D341Med (cell line): ENCODE results near the gene INHBB.
"Not testable (repeated sequence)": the region's sequence is repeated elsewhere in the genome, so short reads cannot be mapped to it uniquely, and the experiment has no call there.

Experiments
- DNase-seq: peaks from one replicate; pipeline ENCODE4 v3.0.0; 2012; ENCODE audit warnings: low spot score

INHBB gene

DNA sequence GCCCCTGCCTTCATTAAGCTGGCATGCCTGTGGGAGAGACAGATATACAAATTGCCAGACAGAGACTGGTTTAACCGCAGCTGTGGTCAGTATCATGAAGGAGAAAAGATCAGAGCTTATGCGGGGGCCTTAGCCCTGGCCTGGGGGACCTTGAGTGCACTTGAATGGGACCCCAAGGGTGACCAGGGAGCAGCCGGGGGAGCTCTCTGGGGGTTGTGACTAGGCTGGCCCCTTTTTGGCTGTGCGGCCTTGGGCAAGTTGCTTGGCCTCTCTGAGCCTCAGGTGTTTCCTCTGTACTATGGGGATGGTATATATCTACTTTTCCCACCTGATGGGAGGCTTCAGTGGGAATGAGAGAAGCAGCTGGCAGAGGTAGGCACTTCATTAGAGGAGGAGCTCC, 35.7 kb downstream of the INHBB start:
- DNase-seq, result no peak

DNA sequence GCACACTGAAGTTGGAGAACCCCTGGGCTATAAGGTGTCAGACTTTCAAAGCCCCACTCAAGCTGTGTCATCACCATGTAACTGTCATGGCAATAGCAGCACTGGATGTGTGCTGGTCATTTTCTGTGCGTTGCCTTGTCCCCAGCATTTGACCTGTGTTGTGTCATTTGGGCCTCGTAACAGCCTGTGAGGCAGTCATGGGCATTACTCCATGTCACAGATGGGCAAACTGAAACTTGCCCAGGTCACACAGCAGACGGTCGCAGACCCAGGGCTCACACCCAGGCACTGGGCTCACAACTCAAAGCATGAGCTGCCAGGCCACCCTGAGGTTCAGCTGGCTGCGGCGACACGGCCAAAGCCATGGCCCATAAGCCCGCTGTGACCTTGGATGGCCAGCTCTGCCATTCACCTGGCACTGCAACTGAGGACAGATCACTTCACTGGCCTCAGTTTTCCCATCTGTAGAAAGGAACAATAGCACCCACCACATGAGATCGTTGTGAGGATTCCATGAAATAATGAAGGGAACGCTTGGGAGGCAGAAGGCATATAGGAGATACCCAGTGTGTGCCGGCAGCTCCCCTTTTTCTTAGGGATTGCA, 36.7 kb downstream of the INHBB start:
- no peak for DNase-seq

DNA sequence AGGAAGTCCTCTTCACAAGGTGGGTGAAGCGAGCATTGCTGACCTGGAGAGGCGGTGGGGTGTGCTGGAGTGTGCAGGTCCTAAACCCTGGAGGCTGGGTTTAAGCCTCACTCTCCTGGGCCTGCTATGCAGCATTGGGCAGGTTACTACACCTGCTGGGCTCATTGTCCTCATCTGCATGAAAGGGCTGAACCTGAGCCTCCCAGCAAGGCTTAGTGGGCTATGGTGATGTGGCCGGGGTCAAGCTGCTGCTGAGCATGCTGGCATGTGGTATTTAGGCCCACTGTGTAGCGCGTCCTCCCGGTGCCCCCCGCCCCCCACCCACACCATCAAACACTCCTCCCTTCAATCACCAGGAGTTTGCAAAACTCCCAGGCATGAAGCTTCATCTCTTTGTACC, 37.3 kb downstream of the INHBB start:
- DNase-seq, result no peak

DNA sequence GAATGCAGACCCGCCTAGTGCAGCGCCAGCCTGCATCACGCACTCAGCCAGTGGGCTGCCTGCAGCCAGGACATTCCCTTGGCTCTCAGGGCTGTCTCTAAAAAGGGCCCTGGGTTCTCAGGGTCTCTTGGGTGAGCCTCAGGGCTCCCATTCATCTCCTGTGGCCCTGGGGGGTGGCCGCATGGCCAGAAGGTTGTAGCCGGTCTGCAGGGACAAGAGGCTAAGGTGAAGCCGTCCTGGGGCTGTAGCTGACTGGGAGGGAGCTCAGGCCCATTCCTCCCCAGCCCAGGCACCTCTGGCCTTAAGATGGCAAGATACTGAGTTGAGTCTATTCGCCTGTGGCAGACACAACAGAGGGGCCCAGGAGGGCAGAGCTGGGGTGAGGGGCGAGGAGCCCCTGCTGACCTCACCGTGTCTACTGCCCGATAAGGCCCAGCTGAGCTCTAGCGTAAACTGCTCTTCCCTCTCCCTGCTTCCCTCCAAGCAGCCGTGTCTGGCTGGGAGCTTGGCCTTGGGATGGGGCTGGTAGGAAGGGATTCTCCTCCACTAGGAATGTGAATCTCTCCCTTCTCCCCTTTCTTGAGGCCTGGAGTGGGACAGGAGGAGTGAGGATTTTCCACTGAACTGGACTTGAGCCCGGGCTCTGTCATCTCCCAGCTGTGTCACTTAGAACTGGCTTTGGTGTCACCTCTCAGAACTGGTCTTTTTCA, 37.9 kb downstream of the INHBB start:
- no peak for DNase-seq

DNA sequence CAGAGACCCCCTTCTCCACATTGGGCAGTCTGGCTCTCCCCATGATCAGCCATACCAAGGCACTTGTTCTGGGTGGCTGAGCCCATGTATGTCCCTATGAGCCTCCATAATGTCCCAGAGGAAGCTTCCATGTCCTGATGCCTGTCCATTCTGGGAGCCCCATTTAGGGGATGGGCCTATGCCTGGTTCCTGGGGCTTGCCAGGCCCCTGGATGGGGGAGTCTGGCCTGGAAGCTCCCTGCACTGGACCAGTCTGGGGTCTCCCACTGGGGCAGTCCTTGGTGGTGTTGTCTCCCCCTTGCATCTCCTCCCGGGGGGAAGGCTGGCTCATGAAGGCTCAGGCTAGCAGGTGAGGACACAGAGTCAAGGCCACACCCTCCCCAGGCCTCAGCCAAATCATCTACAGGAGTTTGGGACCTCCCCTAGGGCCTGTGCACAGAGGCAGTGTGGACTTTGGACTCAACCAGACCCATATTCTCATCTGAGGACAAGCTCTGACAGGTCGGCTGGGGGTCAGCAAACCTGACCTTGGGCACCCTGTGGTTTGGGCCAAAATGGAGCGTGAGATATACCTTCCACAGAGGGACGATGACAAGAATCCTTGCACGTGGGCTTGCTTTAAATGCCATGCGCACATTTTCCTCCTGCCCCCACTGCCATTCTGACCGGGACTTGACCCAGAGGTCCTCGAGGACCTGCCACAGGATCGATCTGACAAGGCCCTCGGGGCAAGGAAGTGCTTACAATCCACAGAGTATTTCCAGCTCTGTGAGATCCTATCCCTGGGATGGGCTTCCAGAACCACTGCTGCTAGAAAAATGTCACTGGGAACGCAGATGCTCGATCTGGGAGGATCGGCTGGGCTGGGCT, 38.8 kb downstream of the INHBB start:
- DNase-seq, result no peak

DNA sequence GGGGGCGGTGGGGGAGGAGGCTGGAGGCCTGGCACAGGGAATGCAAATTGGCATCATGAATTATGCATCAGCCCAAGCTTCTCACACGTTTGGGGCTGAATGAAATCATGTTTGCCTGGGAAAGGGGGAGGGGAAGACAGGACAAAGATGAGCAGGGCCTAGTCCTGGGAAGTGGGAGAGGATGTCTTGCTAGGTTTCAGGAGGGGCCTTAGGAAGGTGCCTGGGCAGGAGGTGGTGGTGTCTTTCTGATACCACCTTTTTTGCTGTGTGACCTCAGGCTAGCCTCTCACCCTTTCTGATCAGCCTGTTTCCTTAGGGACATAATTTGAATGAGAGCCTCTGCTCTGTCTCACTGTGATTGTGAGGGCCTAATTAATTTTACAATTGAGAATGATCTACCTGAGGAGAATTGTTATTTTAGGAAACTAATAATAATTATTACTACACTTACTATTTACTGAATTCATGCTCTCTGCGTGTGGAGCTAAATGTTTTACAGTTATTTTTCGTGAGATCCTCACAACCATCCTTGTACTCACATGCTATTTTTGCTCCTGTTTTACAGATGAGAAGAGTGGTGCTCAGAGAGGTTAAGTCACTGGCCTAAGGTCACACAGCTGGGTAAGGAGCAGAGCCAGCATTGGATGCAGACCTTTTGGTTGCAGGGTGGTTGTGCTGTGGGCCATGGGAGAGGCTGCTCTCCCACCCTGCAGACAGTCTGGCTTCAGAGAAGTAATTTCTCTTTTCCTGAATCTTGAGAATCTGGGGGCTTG, 39.6 kb downstream of the INHBB start:
- DNase-seq, result no peak

DNA sequence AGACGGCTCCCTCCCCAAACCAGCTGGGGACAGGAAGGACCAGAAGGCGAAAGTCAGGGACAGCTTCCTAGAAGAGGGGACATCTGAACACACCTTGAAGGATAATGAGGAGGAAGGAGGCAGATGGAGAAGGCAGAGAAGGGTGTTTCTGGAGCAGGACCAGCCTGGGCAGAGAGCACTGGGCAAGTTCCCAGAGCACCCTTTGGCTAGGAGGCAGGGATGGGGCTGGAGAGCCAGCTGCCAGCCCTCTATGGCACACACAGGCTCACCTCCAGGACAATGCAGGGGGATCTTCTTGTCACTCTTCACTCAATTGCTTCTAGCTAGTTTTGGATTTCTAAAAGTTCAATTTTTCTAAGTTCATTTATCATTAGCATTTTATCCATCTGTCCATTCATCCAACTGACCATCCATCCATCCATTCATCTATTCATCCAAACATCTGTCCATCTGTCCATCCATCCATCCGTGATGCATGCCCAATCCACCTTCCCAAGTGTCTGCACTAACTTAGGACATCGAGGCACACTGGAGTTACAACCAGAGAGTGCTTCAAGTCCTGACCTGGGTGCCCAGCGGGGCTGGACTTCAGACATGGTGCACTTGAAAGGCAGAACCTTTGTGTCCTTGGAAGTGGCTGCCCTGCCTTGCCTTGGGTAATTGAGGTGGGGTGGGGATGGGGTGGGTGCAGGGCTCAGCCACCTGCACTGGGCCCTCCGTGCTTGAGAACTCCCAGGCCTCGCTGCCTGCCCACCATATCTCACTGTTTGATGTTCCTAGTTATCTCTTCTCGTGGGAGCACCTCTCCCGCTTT, 42.5 kb downstream of the INHBB start:
- no peak for DNase-seq

DNA sequence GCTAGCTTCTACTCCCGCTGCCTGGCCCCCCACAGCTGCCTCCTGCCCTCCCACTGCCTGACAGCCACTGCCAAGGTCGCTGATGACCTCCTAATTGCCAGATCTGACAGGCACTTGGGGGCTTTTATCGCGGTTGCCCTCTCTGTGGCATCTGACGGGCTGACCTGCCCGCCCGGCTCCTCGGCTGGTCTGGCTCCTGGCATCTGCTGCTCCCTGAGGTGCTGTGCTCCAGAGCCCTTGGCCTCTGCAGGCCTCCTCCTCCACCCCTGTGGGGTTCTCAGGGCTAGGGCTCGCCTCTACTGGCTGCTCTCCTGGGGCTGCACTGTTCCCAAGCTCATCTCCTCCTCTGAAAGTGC, 43.1 kb downstream of the INHBB start:
- no peak for DNase-seq

DNA sequence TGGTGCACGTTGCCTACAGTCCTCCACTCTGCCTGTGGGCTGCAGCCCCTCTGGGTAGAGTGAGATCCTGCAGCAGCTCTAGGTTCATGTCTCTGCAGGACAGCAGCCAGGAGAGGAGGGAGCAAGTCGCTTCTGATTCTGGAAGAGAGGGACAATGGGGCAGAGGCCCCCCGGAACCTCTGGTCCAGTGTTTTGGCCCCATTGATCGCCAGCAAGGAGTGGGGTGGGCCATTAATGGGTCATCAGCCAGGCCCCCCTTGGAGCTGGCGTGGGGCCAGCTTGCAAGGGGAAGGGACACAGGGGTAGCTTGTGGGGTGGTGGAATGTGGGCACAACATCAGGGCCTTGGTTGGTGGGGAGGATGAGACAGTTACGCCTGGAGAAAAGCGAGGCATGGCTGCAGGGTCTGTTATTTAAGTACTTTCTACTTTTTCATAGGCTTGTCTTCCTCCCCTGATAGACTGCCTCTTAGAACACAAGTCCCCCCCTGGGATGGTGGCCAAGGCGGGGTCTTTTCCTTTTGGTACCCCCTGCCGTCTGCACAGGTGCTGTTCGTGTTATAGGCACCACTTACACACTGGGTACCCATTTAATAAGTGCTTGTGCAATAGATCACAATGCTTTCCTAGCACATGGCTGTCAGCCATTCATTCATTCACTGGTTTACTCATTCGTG, 44.6 kb downstream of the INHBB start:
- no peak for DNase-seq

DNA sequence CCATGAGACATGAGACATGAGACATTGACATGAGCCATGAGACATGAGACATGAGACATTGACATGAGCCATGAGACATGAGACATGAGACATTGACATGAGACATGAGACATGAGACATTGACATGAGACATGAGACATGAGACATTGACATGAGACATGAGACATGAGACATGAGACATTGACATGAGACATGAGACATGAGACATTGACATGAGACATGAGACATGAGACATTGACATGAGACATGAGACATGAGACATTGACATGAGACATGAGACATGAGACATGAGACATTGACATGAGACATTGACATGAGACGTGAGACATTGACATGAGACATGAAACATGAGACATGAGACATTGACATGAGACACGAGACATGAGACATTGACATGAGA, 45.4 kb downstream of the INHBB start:
- DNase-seq, result not testable (repeated sequence)

DNA sequence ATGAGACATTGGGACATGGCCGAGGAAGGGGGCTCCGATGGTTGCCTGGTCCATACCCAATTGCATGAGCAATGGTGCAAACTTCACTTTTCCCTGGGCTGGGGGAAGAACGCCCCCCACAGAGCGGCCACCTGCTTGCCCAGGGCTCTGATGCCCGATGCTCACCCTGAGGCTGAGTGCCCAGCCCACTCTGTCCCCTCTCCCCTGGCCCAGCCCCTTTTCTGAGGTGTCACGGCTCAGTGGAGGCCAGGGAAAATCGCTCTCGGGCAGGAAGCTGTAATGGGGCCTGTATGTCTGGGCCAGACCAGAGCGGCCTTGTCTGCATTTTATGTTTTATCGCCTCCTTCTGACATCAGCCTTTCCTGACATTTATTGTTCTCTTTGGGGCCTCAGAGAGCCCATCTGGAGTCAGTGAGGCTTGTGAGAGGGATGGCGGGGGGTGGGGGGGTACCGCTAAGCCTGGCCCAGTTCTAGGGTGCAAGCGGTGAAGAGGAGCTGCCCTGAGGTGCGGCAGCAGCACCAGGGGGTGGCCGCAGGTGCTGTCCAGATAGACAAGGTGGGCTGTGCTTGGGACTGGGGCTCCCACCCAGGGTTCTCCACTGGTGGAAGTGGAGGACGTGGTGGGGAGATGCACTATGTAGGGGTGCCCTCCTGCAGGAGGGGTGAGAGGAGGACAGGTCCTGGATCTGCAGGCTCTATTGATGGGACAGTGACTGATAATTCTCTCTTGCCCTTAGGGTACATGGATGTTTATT, 46.2 kb downstream of the INHBB start:
- no peak for DNase-seq

DNA sequence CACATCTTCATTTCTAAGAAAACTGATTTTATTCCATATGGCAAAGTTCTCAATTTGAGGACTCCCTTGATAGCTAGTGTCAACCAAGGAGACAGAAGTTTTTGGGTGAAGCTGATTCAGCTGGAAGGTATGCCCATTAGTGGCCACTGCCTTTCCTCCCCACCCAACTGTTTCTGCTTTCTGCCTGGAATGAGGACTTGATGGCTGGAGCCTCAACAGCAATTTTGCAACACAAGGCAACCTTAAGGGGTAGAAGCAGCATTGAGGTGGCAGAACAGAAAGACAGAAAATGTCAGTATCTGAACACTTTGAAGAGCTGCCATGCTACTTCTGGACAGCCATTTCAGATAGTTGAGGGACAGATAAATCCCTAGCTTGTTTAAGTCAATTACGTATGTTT, 47.0 kb downstream of the INHBB start:
- no peak for DNase-seq

DNA sequence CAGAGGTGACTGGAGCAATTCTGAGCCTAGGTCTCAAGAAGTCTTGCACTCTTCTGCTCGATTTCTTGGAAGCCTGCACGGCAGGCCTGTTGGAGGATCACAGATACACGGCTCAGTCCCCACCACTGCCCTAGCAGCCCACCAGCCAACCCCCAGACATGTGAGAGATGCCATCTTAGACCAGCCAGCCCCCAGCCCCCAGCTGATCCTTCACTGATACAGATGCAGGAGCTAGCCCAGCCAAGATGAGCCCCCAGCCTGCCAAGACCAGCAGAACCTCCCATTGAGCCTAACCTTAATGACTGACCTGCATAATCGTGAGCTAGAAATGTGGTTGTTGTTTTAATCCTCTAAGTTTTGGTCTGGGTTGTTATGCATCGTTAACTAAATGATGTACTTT, 47.5 kb downstream of the INHBB start:
- no peak for DNase-seq

DNA sequence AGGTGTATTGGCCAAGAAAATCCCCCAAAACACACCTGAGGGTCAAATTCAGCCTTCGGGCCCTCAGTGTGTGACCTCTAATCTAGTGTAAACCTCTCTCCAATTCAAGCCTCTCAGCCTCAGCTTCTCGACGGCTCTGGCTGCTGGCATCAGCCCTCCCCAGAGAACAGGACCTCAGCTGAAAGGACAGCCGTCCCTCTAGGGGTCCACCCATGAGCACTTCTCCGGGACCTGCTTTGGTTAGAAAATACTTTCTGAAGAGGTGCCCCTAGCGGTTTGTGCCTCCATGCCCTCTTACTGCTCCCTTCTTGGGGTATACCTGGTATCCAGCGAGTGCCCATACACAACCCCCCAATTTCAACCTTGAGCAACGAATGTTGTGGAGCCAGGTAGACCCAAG, 48.8 kb downstream of the INHBB start:
- no peak for DNase-seq

DNA sequence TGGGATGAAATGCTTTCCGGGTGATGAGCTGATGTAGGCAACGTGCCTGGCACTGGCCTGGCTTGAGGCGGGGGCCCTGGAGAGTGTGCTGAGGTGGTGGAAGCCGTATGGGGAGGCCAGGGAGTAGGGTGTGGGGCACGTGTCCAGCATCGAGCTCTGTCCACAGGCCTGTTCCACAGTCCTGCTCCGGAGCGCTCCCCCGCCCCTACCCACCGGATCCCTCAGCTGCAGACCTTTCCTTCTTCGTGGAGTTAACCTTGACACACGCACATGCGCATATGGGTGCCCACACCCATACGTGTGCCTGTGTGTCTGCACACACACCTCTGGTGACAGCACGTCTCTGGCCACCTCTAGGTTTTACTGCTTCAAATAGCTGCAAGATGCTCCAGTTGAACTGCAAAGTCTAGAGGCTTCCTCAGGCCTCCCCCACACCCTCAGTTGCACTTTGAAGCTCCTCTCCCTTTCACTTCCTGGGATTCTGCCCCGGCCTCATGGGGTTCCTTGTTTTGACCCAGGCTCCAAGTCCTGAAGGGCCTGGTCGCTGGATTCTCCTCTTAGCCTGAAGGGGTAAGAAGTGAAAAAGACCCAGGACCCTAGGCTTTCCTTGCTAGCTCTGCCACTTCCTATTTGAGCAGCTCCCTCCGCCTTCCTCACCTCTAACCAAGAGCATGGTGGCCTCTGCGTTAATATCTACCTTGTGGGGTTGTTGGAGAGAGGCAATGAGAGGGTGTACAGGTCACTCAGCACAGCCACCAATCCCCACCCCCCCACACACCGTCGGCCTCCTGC, 49.5 kb downstream of the INHBB start:
- no peak for DNase-seq

DNA sequence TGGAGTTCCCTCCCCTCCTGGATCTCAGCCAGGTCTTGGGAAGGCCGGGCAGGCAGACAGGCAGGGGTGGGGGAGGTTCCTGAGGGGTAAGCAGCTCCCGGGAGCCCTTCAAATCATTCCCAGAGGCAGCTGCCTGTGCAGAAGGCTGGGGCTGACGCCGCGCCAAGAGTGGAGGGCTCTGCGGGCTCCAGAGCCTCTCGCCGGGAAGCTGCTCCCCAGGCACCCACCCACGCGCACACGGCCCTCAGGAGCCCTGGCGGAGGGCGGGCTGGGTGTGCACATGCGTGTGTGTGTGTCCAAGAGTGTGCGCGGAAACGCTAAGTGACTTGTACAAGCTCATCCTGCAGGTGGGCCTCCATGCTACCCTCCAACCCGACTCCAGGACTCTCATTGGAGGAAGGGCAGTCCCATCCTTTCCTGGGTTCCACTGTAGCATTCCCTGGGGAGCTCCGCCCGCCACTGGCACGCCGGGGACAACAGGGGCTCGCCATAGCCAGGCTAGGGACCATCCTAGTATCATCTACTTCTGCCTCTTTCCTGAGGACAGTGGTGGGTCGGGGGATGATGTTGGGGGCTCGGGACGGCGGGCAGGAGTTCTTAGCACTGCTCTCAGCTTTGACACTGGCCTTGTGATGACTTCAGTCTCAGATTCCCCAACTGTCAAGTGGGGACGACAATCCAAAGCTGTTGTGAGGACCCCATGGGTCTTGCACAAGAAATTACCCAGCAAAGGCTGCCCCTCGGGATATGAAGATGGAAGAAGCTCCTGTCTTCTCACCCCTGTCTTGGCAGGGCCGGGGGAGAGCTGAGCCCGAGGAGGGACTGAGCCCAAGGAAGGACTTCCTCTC, 50.3 kb downstream of the INHBB start:
- DNase-seq, result no peak

DNA sequence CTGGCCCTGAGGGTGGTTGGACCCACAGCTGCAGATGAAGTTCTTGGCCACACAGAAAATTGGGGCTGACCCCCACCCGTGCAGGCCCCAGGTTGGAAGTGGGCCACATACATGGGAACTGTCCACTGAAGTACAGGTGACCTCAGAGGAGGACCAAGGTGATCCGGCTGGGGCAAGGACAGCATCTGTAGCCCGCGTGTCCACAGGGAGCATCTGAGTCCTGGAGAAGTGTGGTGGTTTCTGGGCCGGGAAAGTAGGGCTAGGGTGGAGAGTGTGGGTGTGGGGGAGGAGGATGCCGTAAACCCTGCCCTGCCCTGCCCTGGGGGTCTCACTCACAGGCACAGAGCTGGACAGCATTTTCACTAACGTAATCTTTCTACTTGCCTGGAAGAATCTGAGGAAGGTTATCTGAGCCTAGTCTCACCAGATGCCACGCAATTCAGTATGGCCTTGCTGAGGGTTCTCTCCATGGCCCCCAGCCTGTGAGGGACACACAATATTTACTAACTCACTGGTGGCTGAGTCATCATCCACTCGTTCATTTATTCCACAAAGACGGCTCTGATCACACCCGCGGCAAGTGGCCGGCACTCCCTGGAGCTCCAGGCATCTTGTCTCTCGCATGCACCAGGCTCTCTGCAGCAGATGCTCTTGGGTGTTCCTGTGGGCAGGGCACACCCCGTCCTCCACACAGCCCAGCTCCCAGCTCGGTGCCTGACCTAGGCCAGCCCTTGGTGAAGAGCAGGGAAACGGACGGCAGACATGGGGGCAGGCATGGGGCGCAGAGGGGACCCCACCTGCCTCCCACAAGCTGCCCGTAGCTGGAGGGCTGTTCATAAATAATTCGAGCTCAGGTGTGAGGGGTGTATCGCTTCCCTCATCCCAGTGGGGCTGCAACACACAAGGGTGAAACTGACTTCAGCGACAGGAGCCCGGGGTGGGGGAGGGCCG, 51.2 kb downstream of the INHBB start:
- no peak for DNase-seq
